ENCODE measurements around the gene PPFIA2.

DNA sequence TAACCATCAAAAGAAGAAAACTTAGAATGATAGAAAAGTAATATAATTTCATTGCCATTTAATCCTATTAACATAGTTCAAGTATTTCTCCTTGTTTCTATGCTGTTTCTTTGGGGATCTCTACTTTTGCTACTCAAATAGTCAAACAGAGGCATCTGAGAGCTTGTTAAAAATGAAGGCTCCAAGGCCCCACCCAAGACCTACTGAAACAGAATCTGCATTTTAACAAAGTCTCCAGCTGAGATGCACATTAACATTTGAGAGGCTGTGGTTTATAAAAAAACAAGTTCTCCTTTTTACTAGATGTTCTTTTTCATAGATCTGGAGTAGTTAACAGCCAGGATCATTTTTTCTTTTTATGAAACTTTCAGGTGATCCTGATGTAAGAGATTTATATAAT lies 31.8 kb downstream of the PPFIA2 start:
- TF ChIP-seq, protein P1, sequence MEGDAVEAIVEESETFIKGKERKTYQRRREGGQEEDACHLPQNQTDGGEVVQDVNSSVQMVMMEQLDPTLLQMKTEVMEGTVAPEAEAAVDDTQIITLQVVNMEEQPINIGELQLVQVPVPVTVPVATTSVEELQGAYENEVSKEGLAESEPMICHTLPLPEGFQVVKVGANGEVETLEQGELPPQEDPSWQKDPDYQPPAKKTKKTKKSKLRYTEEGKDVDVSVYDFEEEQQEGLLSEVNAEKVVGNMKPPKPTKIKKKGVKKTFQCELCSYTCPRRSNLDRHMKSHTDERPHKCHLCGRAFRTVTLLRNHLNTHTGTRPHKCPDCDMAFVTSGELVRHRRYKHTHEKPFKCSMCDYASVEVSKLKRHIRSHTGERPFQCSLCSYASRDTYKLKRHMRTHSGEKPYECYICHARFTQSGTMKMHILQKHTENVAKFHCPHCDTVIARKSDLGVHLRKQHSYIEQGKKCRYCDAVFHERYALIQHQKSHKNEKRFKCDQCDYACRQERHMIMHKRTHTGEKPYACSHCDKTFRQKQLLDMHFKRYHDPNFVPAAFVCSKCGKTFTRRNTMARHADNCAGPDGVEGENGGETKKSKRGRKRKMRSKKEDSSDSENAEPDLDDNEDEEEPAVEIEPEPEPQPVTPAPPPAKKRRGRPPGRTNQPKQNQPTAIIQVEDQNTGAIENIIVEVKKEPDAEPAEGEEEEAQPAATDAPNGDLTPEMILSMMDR (IDR thresholded peaks at IDR 0.05 in 2 of 3, conservative IDR thresholded peaks at IDR 0.05 in 1 of 3; ENCODE audit: insufficient read depth in 2 of 3, low read depth in 1 of 3, low read length in 3 of 3): no peak
- TF ChIP-seq CBX8 (IDR thresholded peaks at IDR 0.05; ENCODE audit: borderline replicate concordance, extremely low read depth, low read depth, low read length, poor library complexity, severe bottlenecking) (no peak), RNF2 (IDR thresholded peaks at IDR 0.05) (no peak), SP1 (CRISPR knock-in tag; IDR thresholded peaks at IDR 0.05) (no peak), SMC3 (conservative IDR thresholded peaks at IDR 0.05; ENCODE audit: insufficient read depth, low read depth, low read length) (no peak), CBX3 (IDR thresholded peaks at IDR 0.05; ENCODE audit: borderline replicate concordance in 1 of 2, low read length in 2 of 2) (no peak), FOXJ2 (tag; IDR thresholded peaks at IDR 0.05) (no peak)
- TF ChIP-seq, protein P2, sequence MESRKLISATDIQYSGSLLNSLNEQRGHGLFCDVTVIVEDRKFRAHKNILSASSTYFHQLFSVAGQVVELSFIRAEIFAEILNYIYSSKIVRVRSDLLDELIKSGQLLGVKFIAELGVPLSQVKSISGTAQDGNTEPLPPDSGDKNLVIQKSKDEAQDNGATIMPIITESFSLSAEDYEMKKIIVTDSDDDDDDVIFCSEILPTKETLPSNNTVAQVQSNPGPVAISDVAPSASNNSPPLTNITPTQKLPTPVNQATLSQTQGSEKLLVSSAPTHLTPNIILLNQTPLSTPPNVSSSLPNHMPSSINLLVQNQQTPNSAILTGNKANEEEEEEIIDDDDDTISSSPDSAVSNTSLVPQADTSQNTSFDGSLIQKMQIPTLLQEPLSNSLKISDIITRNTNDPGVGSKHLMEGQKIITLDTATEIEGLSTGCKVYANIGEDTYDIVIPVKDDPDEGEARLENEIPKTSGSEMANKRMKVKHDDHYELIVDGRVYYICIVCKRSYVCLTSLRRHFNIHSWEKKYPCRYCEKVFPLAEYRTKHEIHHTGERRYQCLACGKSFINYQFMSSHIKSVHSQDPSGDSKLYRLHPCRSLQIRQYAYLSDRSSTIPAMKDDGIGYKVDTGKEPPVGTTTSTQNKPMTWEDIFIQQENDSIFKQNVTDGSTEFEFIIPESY (CRISPR knock-in tag; IDR thresholded peaks at IDR 0.05): no peak
- TF ChIP-seq, protein P3, sequence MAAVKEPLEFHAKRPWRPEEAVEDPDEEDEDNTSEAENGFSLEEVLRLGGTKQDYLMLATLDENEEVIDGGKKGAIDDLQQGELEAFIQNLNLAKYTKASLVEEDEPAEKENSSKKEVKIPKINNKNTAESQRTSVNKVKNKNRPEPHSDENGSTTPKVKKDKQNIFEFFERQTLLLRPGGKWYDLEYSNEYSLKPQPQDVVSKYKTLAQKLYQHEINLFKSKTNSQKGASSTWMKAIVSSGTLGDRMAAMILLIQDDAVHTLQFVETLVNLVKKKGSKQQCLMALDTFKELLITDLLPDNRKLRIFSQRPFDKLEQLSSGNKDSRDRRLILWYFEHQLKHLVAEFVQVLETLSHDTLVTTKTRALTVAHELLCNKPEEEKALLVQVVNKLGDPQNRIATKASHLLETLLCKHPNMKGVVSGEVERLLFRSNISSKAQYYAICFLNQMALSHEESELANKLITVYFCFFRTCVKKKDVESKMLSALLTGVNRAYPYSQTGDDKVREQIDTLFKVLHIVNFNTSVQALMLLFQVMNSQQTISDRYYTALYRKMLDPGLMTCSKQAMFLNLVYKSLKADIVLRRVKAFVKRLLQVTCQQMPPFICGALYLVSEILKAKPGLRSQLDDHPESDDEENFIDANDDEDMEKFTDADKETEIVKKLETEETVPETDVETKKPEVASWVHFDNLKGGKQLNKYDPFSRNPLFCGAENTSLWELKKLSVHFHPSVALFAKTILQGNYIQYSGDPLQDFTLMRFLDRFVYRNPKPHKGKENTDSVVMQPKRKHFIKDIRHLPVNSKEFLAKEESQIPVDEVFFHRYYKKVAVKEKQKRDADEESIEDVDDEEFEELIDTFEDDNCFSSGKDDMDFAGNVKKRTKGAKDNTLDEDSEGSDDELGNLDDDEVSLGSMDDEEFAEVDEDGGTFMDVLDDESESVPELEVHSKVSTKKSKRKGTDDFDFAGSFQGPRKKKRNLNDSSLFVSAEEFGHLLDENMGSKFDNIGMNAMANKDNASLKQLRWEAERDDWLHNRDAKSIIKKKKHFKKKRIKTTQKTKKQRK (IDR thresholded peaks at IDR 0.05; ENCODE audit: borderline replicate concordance, low read depth, low read length): no peak
